Esophagus muscularis mucosa (tissue), 4 donors: ENCODE data around the gene SHB. TPM values are rescaled to one million over a fixed set of nuclear protein-coding genes. Genes with fewer than 3 reads are reported as not detected.

Experiments used
- DNase-seq: peaks from one replicate; pipeline ENCODE4 v3.0.0-alpha.2; 2017; ENCODE audit errors: extremely low spot score
- H3K27ac ChIP-seq, 4 donors: fragments of 200-600 bp; sonication (generic); replicated peaks in 1 of 4; 1 replicate in 3 of 4; 2 replicates in 1 of 4; pipeline ENCODE4 v1.5.1; 2016 to 2019; ENCODE audit warnings: mild to moderate bottlenecking in 1 of 4
- H3K27me3 ChIP-seq, 4 donors: fragments of 200-600 bp; sonication (generic); one replicate each; pipeline versions ENCODE4 v1.5.1 to v1.6.0; 2016 to 2019
- H3K36me3 ChIP-seq, 4 donors: fragments of 200-600 bp; sonication (generic); one replicate each; pipeline ENCODE4 v1.5.1; 2016 to 2019
- H3K4me1 ChIP-seq, 4 donors: fragments of 200-600 bp; sonication (generic); one replicate each; pipeline ENCODE4 v1.5.1; 2016 to 2019
- H3K4me3 ChIP-seq, 4 donors: fragments of 200-600 bp; sonication (generic); 1 replicate in 2 of 4; 2 replicates in 2 of 4; pipeline ENCODE4 v1.5.1; 2016 to 2019; ENCODE audit warnings: mild to moderate bottlenecking in 4 of 4, moderate library complexity in 1 of 4
- H3K9me3 ChIP-seq, 4 donors: fragments of 200-600 bp; sonication (generic); 1 replicate in 3 of 4; 2 replicates in 1 of 4; pipeline ENCODE4 v1.5.1; 2016 to 2019
- CTCF ChIP-seq, 3 experiments: fragments of 200-600 bp in 2 of 3; fragments of 450-650 bp in 1 of 3; sonication (generic) in 2 of 3; IDR thresholded peaks; one replicate each; pipeline ENCODE4 v1.5.1; 2017 to 2019; ENCODE audit warnings: antibody characterized with exemption in 3 of 3, mild to moderate bottlenecking in 2 of 3, moderate library complexity in 1 of 3
- EP300 ChIP-seq: sonication (generic); formaldehyde crosslinking; IDR thresholded peaks from one replicate; pipeline ENCODE4 v1.6.1; 2017; ENCODE audit warnings: antibody characterized with exemption
- POLR2A ChIP-seq: fragments of 450-650 bp; IDR thresholded peaks from one replicate; pipeline ENCODE4 v1.6.1; 2017; ENCODE audit warnings: antibody characterized with exemption, moderate library complexity, mild to moderate bottlenecking, low read depth
- POLR2AphosphoS5 ChIP-seq, 2 donors: sonication (generic); formaldehyde crosslinking; IDR thresholded peaks; one replicate each; pipeline ENCODE4 v1.6.1; 2017; ENCODE audit warnings: antibody characterized with exemption in 2 of 2
- WGBS: methylation state at CpG from one replicate; pipeline ENCODE4 v1.1.5; 2018; 5-methylcytosine and 5-hydroxymethylcytosine counted together
- intact Hi-C: fragments of 100-400 bp; cut with DNase I; formaldehyde crosslinking; loops from one replicate; pipeline ENCODE4 v1.15.1; 2023
- total RNA-seq, 4 donors: library from RNA; depleted of rRNA; stranded (reverse); fragments of >200 nt; gene quantifications; one replicate each; pipeline versions ENCODE4 v1.1.0 to v1.2.1, GENCODE V29; 2016

The SHB gene
- total RNA-seq, 4 donors from 2014 or later = 16.6 to 21.2 (median 21.0) TPM

- H3K36me3 ChIP-seq = peaks cover 0 to 24% (median 13%) of the 10 kb centered on the region in 4 donors
- no peak overlapping the region for H3K27ac ChIP-seq
- intact Hi-C loops = loop anchor here (5.0 to 10.0 kb wide), 2 partner anchors 172 to 520 kb away; no protein-coding TSS in a partner anchor
- no peak for DNase-seq
- no peak overlapping the region for H3K4me3 ChIP-seq
- no peaks in the 10 kb centered on the region for H3K9me3 ChIP-seq
- H3K27me3 ChIP-seq = no peaks in the 10 kb centered on the region
- TF ChIP-seq POLR2AphosphoS5 (IDR thresholded peaks at IDR 0.05) (no peak), EP300 (no peak), CTCF (IDR thresholded peaks at IDR 0.05) (no peak), POLR2A (no peak)
- 72% methylated on average over 11 of the region's 11 CpGs for WGBS
- peaks cover 26 to 35% (median 31%) of the 10 kb centered on the region in 4 donors for H3K4me1 ChIP-seq
Observed at GRCh38 chr9:37914701-37915358, 154.2 kb downstream of the SHB start.

GRCh38 chr9:37914154-37914551 is 154.9 kb downstream of the SHB start:
- Histone ChIP-seq H3K4me3 (no peak overlapping the region), H3K27me3 (no peaks in the 10 kb centered on the region), H3K9me3 (no peaks in the 10 kb centered on the region), H3K27ac (no peak overlapping the region), H3K36me3 (peaks cover 0 to 18% (median 6%) of the 10 kb centered on the region in 4 donors), H3K4me1 (peaks cover 26 to 35% (median 31%) of the 10 kb centered on the region in 4 donors)
- no peak for TF ChIP-seq POLR2A
- no peak for TF ChIP-seq POLR2AphosphoS5 (IDR thresholded peaks at IDR 0.05)
- no peak for TF ChIP-seq EP300
- TF ChIP-seq CTCF (IDR thresholded peaks at IDR 0.05) = no peak
- no peak for DNase-seq
- WGBS = 81% methylated on average over 8 of the region's 8 CpGs
- intact Hi-C loops = loop anchor here (5.0 to 10.0 kb wide), 2 partner anchors 173 to 521 kb away; no protein-coding TSS in a partner anchor

- peak; percentile 96 for DNase-seq
- Histone ChIP-seq H3K27me3 (no peaks in the 10 kb centered on the region), H3K4me1 (peaks cover 21 to 35% (median 31%) of the 10 kb centered on the region in 4 donors), H3K36me3 (peaks cover 0 to 14% (median 4%) of the 10 kb centered on the region in 4 donors), H3K4me3 (no peak overlapping the region), H3K27ac (no peak overlapping the region), H3K9me3 (no peaks in the 10 kb centered on the region)
- intact Hi-C loops = loop anchor here (2.0 to 10.0 kb wide), 5 partner anchors 155 to 521 kb away; partner anchors contain the start of gene SHB
- TF ChIP-seq POLR2AphosphoS5 (IDR thresholded peaks at IDR 0.05) (peak in 1 of 2 donors; percentile 48), POLR2A (no peak), CTCF (IDR thresholded peaks at IDR 0.05) (peak in 2 of 3 experiments; percentile 96 to 97), EP300 (no peak)
- 54% methylated on average over 11 of the region's 11 CpGs for WGBS
Observed at GRCh38 chr9:37913480-37914153, 155.4 kb downstream of the SHB start.

GRCh38 chr9:37911271-37911681 is 157.8 kb downstream of the SHB start:
- WGBS = 49% methylated on average over 6 of the region's 6 CpGs
- intact Hi-C loops = loop anchor here (5.0 to 10.0 kb wide), 2 partner anchors 176 to 524 kb away; no protein-coding TSS in a partner anchor
- H3K27me3 ChIP-seq = no peaks in the 10 kb centered on the region
- H3K9me3 ChIP-seq = no peaks in the 10 kb centered on the region
- H3K27ac ChIP-seq = no peak overlapping the region
- no peak for DNase-seq
- H3K4me3 ChIP-seq = no peak overlapping the region
- H3K36me3 ChIP-seq = peaks cover 0 to 3% (median 0%) of the 10 kb centered on the region in 4 donors
- TF ChIP-seq EP300 = no peak
- TF ChIP-seq POLR2A = no peak
- TF ChIP-seq POLR2AphosphoS5 (IDR thresholded peaks at IDR 0.05) = no peak
- no peak for TF ChIP-seq CTCF (IDR thresholded peaks at IDR 0.05)
- H3K4me1 ChIP-seq = peaks cover 9 to 20% (median 13%) of the 10 kb centered on the region in 4 donors
